ENCODE measurements around the gene PLA2G6. TPM values are rescaled to one million over a fixed set of nuclear protein-coding genes. Genes with fewer than 3 reads are reported as not detected.

The PLA2G6 gene
- total and polyA plus RNA-seq, 2 experiments from 2014 or later, result 5.5 to 6.5 TPM

DNA sequence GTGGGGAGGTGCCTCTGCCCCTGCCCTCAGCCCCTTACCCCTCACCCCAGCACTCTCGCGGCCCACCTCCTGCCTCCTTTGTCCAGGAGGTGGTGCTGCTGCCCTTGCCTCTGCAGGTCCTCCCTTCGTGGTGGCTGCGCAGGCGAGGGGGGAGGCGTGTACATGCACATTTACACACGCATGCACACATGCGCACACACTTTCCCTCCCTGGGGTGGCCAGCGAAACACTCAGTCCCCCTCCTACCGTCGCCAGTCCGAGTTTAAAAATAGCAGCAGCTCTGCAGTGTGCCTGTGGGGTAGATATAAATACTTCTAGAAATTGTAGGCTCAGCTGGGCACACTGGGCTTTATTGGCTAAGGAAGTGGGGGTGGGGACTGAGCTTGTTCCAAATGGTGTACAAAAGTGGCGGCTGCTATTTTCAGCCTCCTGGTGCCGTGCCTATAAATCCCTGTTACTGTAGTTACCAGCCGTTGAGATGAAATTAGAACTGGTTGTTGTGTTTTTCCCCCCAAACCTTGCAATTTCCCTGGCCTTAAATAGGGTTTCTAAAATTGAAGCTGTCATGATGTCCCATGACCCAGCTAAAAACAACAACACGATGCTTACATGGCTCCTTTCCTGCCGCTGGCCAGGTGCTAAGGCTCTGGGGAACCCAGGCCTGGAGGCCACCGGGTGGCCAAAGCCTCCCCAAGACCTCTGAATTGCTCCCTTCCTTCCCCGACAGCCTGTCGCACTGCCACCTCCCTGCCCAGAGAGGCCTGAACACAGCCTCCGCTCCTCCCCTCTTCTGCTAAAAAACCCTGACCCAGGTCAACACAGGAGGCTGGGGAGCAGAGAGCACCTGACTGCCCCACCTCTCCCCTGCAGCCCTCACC, 112.0 kb downstream of the PLA2G6 start:
- H4K20me1 ChIP-seq (ENCODE audit: insufficient read depth), result no peaks in the 10 kb centered on the region
- peak; percentile 21 for DNase-seq
- H3K4me1 ChIP-seq (ENCODE audit: insufficient read depth), result no peaks in the 10 kb centered on the region
- no peak overlapping the region for H3K27ac ChIP-seq
- H3K9me2 ChIP-seq (ENCODE audit: insufficient read depth), result no peaks in the 10 kb centered on the region
- H3K4me2 ChIP-seq (ENCODE audit: unreplicated experiment), result no peak overlapping the region
- H3K9ac ChIP-seq, result no peak overlapping the region
- no peaks in the 10 kb centered on the region for H3F3A ChIP-seq (ENCODE audit: insufficient read depth)
- no peaks in the 10 kb centered on the region for H3K36me3 ChIP-seq (ENCODE audit: low read depth)
- in situ Hi-C loops (cut with MboI), result no loop called here
- H2AFZ ChIP-seq, result no peak overlapping the region
- 85 to 88% methylated on average over 17 to 21 of the region's 21 CpGs for WGBS, 2 experiments (ENCODE audit: low coverage in 1 of 2, low lambda C conversion rate in 2 of 2, missing lambda C conversion rate in 2 of 2)
- no peaks in the 10 kb centered on the region for H3K9me3 ChIP-seq (ENCODE audit: low read depth)
- no peaks in the 10 kb centered on the region for H3K27me3 ChIP-seq (replicated peaks; ENCODE audit: insufficient read depth)
- H3K4me3 ChIP-seq, result no peak overlapping the region
- H3K79me2 ChIP-seq (ENCODE audit: insufficient read depth), result no peaks in the 10 kb centered on the region
- TF ChIP-seq EZH2phosphoT487 (IDR thresholded peaks at IDR 0.05; ENCODE audit: insufficient read depth, low read depth), result no peak
- no peak for TF ChIP-seq EZH2 (IDR thresholded peaks at IDR 0.05; ENCODE audit: insufficient read depth, poor library complexity, severe bottlenecking)

DNA sequence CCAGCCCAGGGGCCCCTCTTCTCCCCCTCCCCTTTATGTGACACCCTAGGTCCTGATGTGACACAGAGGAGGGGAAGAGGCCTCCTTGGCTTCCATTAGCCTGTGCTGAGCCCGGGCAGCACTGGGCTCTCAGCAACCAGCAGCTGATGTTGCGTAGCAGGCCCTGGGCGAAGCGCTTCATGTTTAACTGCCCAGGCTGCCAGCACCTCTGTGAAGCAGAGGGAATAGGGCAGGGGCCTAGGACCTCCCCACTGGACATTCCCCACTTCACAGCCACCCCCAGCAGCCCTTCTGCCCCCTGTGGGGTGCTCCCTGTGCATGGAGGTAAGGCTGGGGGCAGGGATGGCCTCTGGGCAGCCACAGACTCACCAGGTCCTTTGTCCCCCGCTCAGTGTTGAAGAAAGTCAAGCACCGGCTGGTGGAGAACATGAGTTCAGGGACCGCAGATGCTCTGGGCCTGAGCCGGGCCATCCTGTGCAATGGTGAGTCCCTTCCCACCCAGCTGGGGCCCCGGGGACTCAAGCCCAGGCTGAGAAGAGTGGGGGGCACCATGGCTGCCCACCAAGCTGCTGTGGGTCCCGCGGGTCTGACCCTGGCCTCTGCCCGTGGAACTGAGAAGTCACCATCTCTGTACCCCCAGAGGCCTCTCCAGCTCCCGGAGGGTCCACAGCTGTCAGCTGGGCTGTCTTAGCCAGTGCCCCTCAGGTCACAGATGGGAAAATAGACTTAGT, 112.8 kb downstream of the PLA2G6 start:
- Histone ChIP-seq H3K27me3 (replicated peaks; ENCODE audit: insufficient read depth) (no peaks in the 10 kb centered on the region), H3F3A (ENCODE audit: insufficient read depth) (no peaks in the 10 kb centered on the region), H3K4me3 (no peak overlapping the region), H2AFZ (no peak overlapping the region), H3K4me1 (ENCODE audit: insufficient read depth) (no peaks in the 10 kb centered on the region), H4K20me1 (ENCODE audit: insufficient read depth) (no peaks in the 10 kb centered on the region), H3K9ac (no peak overlapping the region), H3K27ac (no peak overlapping the region), H3K4me2 (ENCODE audit: unreplicated experiment) (no peak overlapping the region), H3K9me3 (ENCODE audit: low read depth) (no peaks in the 10 kb centered on the region), H3K9me2 (ENCODE audit: insufficient read depth) (no peaks in the 10 kb centered on the region), H3K79me2 (ENCODE audit: insufficient read depth) (no peaks in the 10 kb centered on the region), H3K36me3 (ENCODE audit: low read depth) (no peaks in the 10 kb centered on the region)
- 88% methylated on average over 12 to 13 of the region's 13 CpGs for WGBS, 2 experiments (ENCODE audit: low coverage in 1 of 2, low lambda C conversion rate in 2 of 2, missing lambda C conversion rate in 2 of 2)
- in situ Hi-C loops (cut with MboI), result no loop called here
- DNase-seq, result no peak
- no peak for TF ChIP-seq EZH2 (IDR thresholded peaks at IDR 0.05; ENCODE audit: insufficient read depth, poor library complexity, severe bottlenecking)
- TF ChIP-seq EZH2phosphoT487 (IDR thresholded peaks at IDR 0.05; ENCODE audit: insufficient read depth, low read depth), result no peak

- no peaks in the 10 kb centered on the region for H3K79me2 ChIP-seq (ENCODE audit: insufficient read depth)
- DNase-seq, result no peak
- H3K9me3 ChIP-seq (ENCODE audit: low read depth), result no peaks in the 10 kb centered on the region
- no peak overlapping the region for H3K9ac ChIP-seq
- no peak overlapping the region for H2AFZ ChIP-seq
- no peaks in the 10 kb centered on the region for H4K20me1 ChIP-seq (ENCODE audit: insufficient read depth)
- H3F3A ChIP-seq (ENCODE audit: insufficient read depth), result no peaks in the 10 kb centered on the region
- 84 to 86% methylated on average over 13 of the region's 13 CpGs for WGBS, 2 experiments (ENCODE audit: low coverage in 1 of 2, low lambda C conversion rate in 2 of 2, missing lambda C conversion rate in 2 of 2)
- in situ Hi-C loops (cut with MboI), result no loop called here
- no peak overlapping the region for H3K4me2 ChIP-seq (ENCODE audit: unreplicated experiment)
- no peaks in the 10 kb centered on the region for H3K27me3 ChIP-seq (replicated peaks; ENCODE audit: insufficient read depth)
- H3K4me1 ChIP-seq (ENCODE audit: insufficient read depth), result no peaks in the 10 kb centered on the region
- H3K36me3 ChIP-seq (ENCODE audit: low read depth), result no peaks in the 10 kb centered on the region
- H3K27ac ChIP-seq, result no peak overlapping the region
- TF ChIP-seq EZH2 (IDR thresholded peaks at IDR 0.05; ENCODE audit: insufficient read depth, poor library complexity, severe bottlenecking) (no peak), EZH2phosphoT487 (IDR thresholded peaks at IDR 0.05; ENCODE audit: insufficient read depth, low read depth) (no peak)
- no peak overlapping the region for H3K4me3 ChIP-seq
- H3K9me2 ChIP-seq (ENCODE audit: insufficient read depth), result no peaks in the 10 kb centered on the region
These were observed 113.8 kb downstream of the PLA2G6 start for GRCh38 chr22:38067761-38068360.

- H3K36me3 ChIP-seq (ENCODE audit: low read depth), result no peaks in the 10 kb centered on the region
- in situ Hi-C loops (cut with MboI), result no loop called here
- no peak overlapping the region for H3K9ac ChIP-seq
- H3K4me3 ChIP-seq, result no peak overlapping the region
- no peaks in the 10 kb centered on the region for H3K9me3 ChIP-seq (ENCODE audit: low read depth)
- no peak overlapping the region for H3K27ac ChIP-seq
- H3K79me2 ChIP-seq (ENCODE audit: insufficient read depth), result no peaks in the 10 kb centered on the region
- no peak for TF ChIP-seq EZH2phosphoT487 (IDR thresholded peaks at IDR 0.05; ENCODE audit: insufficient read depth, low read depth)
- TF ChIP-seq EZH2 (IDR thresholded peaks at IDR 0.05; ENCODE audit: insufficient read depth, poor library complexity, severe bottlenecking), result no peak
- no peaks in the 10 kb centered on the region for H3F3A ChIP-seq (ENCODE audit: insufficient read depth)
- no peak overlapping the region for H2AFZ ChIP-seq
- no peaks in the 10 kb centered on the region for H4K20me1 ChIP-seq (ENCODE audit: insufficient read depth)
- no peak for DNase-seq
- H3K27me3 ChIP-seq (replicated peaks; ENCODE audit: insufficient read depth), result no peaks in the 10 kb centered on the region
- no peaks in the 10 kb centered on the region for H3K4me1 ChIP-seq (ENCODE audit: insufficient read depth)
- 52 to 54% methylated on average over 8 of the region's 8 CpGs for WGBS, 2 experiments (ENCODE audit: low coverage in 1 of 2, low lambda C conversion rate in 2 of 2, missing lambda C conversion rate in 2 of 2)
- H3K9me2 ChIP-seq (ENCODE audit: insufficient read depth), result no peaks in the 10 kb centered on the region
- H3K4me2 ChIP-seq (ENCODE audit: unreplicated experiment), result no peak overlapping the region
These were observed 114.6 kb downstream of the PLA2G6 start for GRCh38 chr22:38067028-38067415.

Data from GM23248 (cell line).